ENCODE measurements around the gene B4GALNT4.

DNA sequence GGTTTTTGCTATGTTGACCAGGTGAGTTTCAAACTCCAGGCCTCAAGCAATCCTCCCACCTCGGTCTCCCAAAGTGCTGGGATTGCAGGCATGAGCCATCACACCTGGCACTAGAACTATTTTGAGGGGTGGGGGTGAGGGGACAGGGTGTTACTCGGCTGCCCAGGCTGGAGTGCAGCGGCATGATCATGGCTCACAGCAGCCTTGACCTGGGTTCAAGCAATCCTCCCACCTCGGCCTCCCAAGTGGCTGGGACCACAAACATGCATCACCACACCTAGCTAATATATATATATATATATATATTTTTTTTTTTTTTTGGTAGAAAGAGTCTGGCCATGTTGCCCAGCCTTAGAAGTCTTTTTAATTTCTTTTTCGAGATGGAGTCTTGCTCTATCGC is 31.6 kb upstream of the B4GALNT4 start:
- no peak for TF ChIP-seq SMC3 (IDR thresholded peaks at IDR 0.05)
- no peak for TF ChIP-seq RCOR1 (IDR thresholded peaks at IDR 0.05; ENCODE audit: low read depth, low read length)
- TF ChIP-seq CTCF (IDR thresholded peaks at IDR 0.05) = no peak
- no peak for TF ChIP-seq CHD2 (IDR thresholded peaks at IDR 0.05; ENCODE audit: low read length, partially characterized antibody)
